ENCODE measurements around the gene ERFL.

GRCh38 chr19:41872384-41872774 lies 55.9 kb downstream of the ERFL start:
- TF ChIP-seq CTCF (IDR thresholded peaks at IDR 0.05; ENCODE audit: borderline replicate concordance, extremely low read depth, low read length, poor library complexity, severe bottlenecking) (no peak), EZH2 (IDR thresholded peaks at IDR 0.05; ENCODE audit: borderline replicate concordance, low read depth, low read length, severe bottlenecking) (no peak)
